HPDE6-E6E7 (cell line): ENCODE measurements around the gene SPATA22.
"Not testable (repeated sequence)": the region's sequence is repeated elsewhere in the genome, so short reads cannot be mapped to it uniquely, and the experiment has no call there.

Source experiments
- DNase-seq: peaks from one replicate; pipeline ENCODE4 v3.0.0; 2011; ENCODE audit warnings: missing footprints; ENCODE audit errors: extremely low spot score

SPATA22 gene

GRCh38 chr17:3471599-3471998, at the start of gene SPATA22:
SPATA22 (minus strand) TSS chr17:3471819; CDS start chr17:3469325, 2,494 bp downstream.
- DNase-seq, result no peak

- not testable (repeated sequence) for DNase-seq
Measured at GRCh38 chr17:3519472-3519871, 47.9 kb upstream of the SPATA22 start.

- DNase-seq, result no peak
Measured at GRCh38 chr17:3514873-3515272, 43.3 kb upstream of the SPATA22 start.

- DNase-seq, result not testable (repeated sequence)
Measured at GRCh38 chr17:3514167-3514566, 42.5 kb upstream of the SPATA22 start.

GRCh38 chr17:3513305-3514035, 41.9 kb upstream of the SPATA22 start:
- no peak for DNase-seq

- no peak for DNase-seq
Measured at GRCh38 chr17:3512505-3513171, 41.0 kb upstream of the SPATA22 start.

GRCh38 chr17:3511852-3512504, 40.4 kb upstream of the SPATA22 start:
- DNase-seq, result no peak

- DNase-seq, result no peak
Measured at GRCh38 chr17:3510090-3510489, 38.5 kb upstream of the SPATA22 start.

- DNase-seq, result no peak
Measured at GRCh38 chr17:3507869-3508268, 36.2 kb upstream of the SPATA22 start.

- no peak for DNase-seq
Measured at GRCh38 chr17:3507071-3507470, 35.5 kb upstream of the SPATA22 start.

GRCh38 chr17:3506054-3506453, 34.4 kb upstream of the SPATA22 start:
- DNase-seq, result no peak

- no peak for DNase-seq
Measured at GRCh38 chr17:3505008-3505407, 33.4 kb upstream of the SPATA22 start.

- DNase-seq, result no peak
Measured at GRCh38 chr17:3503285-3503684, 31.7 kb upstream of the SPATA22 start.

GRCh38 chr17:3502466-3502865, 30.8 kb upstream of the SPATA22 start:
- DNase-seq, result no peak

- no peak for DNase-seq
Measured at GRCh38 chr17:3501344-3501743, 29.7 kb upstream of the SPATA22 start.

- no peak for DNase-seq
Measured at GRCh38 chr17:3497101-3497500, 25.5 kb upstream of the SPATA22 start.

GRCh38 chr17:3485481-3486068, 14.0 kb upstream of the SPATA22 start:
- DNase-seq, result no peak

GRCh38 chr17:3482852-3483251, 11.2 kb upstream of the SPATA22 start:
- no peak for DNase-seq

GRCh38 chr17:3479988-3480387, 8.4 kb upstream of the SPATA22 start:
- DNase-seq, result no peak

- DNase-seq, result no peak
Measured at GRCh38 chr17:3475812-3476610, 4.4 kb upstream of the SPATA22 start, which contains the start of gene ASPA. ASPA (plus strand) TSS chr17:3475997; CDS start chr17:3476160, 163 bp downstream.

GRCh38 chr17:3475251-3475685, 3.6 kb upstream of the SPATA22 start:
- no peak for DNase-seq
